Mammary epithelial cell (primary cell): Measurements from ENCODE around the gene SCGB1D2.

Experiments
- CTCF ChIP-seq, 2 donors: IDR thresholded peaks in 1 of 2; conservative IDR thresholded peaks in 1 of 2; 2 replicates each; pipeline ENCODE4 v1.5.1; 2011 to 2012; ENCODE audit warnings: inconsistent platforms in 2 of 2, low read length in 2 of 2, mild to moderate bottlenecking in 2 of 2, control low read depth in 1 of 2, low read depth in 1 of 2; ENCODE audit not compliant: insufficient read depth in 1 of 2; ENCODE audit errors: extremely low read depth in 1 of 2
- EZH2 ChIP-seq: IDR thresholded peaks from 2 replicates; pipeline ENCODE4 v1.6.1; 2012; ENCODE audit warnings: low read length, inconsistent platforms, borderline replicate concordance

DNA sequence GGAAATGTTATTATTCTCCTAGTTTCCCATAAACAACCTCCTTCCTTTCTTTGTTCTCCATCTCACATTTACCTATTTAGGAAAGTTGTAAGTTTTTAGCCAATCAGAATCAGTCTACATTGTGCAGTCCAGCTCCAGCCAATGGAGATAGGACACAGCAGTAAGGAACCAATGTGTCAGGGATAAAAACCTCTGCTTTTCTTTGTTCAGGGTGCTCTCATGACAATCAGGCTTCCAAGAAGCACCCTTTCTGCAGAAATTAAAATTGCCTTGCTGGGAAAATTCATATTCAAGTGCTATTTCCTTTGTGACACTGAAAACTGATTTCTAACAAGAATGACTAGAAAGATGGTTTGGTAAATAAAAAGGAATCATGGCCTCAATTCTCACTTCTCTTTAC, 18.9 kb upstream of the SCGB1D2 start:
- no peak for TF ChIP-seq CTCF (conservative IDR thresholded peaks at IDR 0.05 in 1 of 2, IDR thresholded peaks at IDR 0.05 in 1 of 2; ENCODE audit: extremely low read depth in 1 of 2, insufficient read depth in 1 of 2, low read depth in 1 of 2, low read length in 2 of 2)
- no peak for TF ChIP-seq EZH2
